Peyer's patch (tissue), 4 donors: ENCODE data around the gene TEC.

ENCODE experiments used
- CTCF ChIP-seq, 6 experiments: fragments of 450-650 bp in 4 of 6; fragments of 200-600 bp in 2 of 6; sonication (generic) in 1 of 6; IDR thresholded peaks; one replicate each; pipeline ENCODE4 v1.5.1; 2017 to 2019; ENCODE audit warnings: antibody characterized with exemption in 6 of 6, mild to moderate bottlenecking in 3 of 6, moderate library complexity in 1 of 6
- POLR2A ChIP-seq, 2 donors: fragments of 450-650 bp; IDR thresholded peaks; one replicate each; pipeline ENCODE4 v1.5.1; 2017; ENCODE audit warnings: antibody characterized with exemption in 2 of 2, mild to moderate bottlenecking in 2 of 2, moderate library complexity in 2 of 2

GRCh38 chr4:48243887-48244286 is 25.8 kb downstream of the TEC start:
- TF ChIP-seq POLR2A (IDR thresholded peaks at IDR 0.05): no peak
- no peak for TF ChIP-seq CTCF (IDR thresholded peaks at IDR 0.05)
